ENCODE data around the gene TJP1. TPM values are rescaled to one million over a fixed set of nuclear protein-coding genes. Genes with fewer than 3 reads are reported as not detected.
A peak's percentile ranks its signal among the peaks of the same experiment; 100 is the strongest.
"Not testable (repeated sequence)": the region's sequence is repeated elsewhere in the genome, so short reads cannot be mapped to it uniquely, and the experiment has no call there.

Gene TJP1
- total RNA-seq, 1 experiment from 2014 or later, result 45.2 TPM

- DNase-seq (ENCODE audit: low read depth), result peak; percentile 73
These were observed 152.4 kb downstream of the TJP1 start for GRCh38 chr15:29669823-29670222.

GRCh38 chr15:29668120-29668602 is 154.1 kb downstream of the TJP1 start:
- DNase-seq (ENCODE audit: low read depth), result peak; percentile 68

- DNase-seq (ENCODE audit: low read depth), result no peak
These were observed 156.0 kb downstream of the TJP1 start for GRCh38 chr15:29666241-29666640.

GRCh38 chr15:29665444-29666003 is 156.7 kb downstream of the TJP1 start:
- DNase-seq (ENCODE audit: low read depth), result no peak

- DNase-seq (ENCODE audit: low read depth), result no peak
These were observed 157.9 kb downstream of the TJP1 start for GRCh38 chr15:29664406-29664805.

GRCh38 chr15:29657476-29657817 is 164.8 kb downstream of the TJP1 start:
- not testable (repeated sequence) for DNase-seq (ENCODE audit: low read depth)

GRCh38 chr15:29656636-29657475 is 165.4 kb downstream of the TJP1 start:
- no peak for DNase-seq (ENCODE audit: low read depth)

GRCh38 chr15:29652595-29652994 is 169.7 kb downstream of the TJP1 start:
- no peak for DNase-seq (ENCODE audit: low read depth)

- no peak for DNase-seq (ENCODE audit: low read depth)
These were observed 170.6 kb downstream of the TJP1 start for GRCh38 chr15:29651476-29652233.
